ENCODE data around the gene RAB42.
A peak's percentile ranks its signal among the peaks of the same experiment; 100 is the strongest.
"Not testable (repeated sequence)": the region's sequence is repeated elsewhere in the genome, so short reads cannot be mapped to it uniquely, and the experiment has no call there.

The RAB42 gene

DNA sequence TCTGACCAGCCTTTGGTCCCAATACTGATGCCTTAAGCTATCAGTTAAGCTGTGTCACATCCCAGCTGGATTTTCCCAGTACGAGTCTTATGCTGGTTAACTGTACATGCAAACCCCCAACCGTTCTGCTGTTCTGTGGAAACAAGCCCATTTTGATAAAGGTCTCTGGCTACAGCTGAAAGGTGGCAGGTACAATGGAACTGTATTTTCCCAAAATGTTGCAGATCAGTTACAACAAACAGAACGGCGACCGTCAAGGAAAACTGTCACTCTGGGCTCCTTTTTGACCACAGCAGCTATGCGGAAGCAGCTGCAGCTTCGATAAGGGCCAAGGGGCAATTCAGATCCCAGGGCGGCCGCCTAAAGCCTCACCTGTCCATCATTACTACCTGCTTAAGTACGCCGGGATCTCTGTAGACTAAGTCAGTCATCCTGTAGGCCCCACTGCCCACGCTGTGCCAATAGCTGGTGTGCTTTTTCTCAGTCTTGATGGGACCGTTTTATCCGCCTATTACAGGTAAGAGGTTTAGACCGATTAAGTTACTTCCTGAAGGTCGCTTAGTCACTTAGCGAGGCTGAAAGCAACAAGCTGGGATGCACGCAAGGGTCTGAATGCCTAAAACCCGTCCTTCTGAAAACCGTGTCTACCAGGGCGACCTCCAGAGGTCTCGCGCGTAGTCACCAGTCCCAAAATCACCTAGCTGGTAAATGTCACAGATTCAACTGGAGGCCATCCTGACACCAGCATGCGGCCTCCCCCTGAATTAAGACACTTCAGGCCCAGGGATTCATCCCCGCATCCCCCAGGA is 11.1 kb upstream of the RAB42 start:
- Mint-ChIP-seq H3K36me3 (ENCODE audit: low read depth) (peaks cover 40% of the 10 kb centered on the region), H3K9me3 (no peaks in the 10 kb centered on the region), H3K27me3 (ENCODE audit: low read depth, poor library complexity) (peaks cover 16% of the 10 kb centered on the region), H3K4me3 (peak overlapping the region; percentile 94), H3K4me1 (peaks cover 25% of the 10 kb centered on the region), H3K27ac (peak overlapping the region; percentile 83)
- peak; percentile 19 for DNase-seq
- TF ChIP-seq, protein P1, sequence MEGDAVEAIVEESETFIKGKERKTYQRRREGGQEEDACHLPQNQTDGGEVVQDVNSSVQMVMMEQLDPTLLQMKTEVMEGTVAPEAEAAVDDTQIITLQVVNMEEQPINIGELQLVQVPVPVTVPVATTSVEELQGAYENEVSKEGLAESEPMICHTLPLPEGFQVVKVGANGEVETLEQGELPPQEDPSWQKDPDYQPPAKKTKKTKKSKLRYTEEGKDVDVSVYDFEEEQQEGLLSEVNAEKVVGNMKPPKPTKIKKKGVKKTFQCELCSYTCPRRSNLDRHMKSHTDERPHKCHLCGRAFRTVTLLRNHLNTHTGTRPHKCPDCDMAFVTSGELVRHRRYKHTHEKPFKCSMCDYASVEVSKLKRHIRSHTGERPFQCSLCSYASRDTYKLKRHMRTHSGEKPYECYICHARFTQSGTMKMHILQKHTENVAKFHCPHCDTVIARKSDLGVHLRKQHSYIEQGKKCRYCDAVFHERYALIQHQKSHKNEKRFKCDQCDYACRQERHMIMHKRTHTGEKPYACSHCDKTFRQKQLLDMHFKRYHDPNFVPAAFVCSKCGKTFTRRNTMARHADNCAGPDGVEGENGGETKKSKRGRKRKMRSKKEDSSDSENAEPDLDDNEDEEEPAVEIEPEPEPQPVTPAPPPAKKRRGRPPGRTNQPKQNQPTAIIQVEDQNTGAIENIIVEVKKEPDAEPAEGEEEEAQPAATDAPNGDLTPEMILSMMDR (IDR thresholded peaks at IDR 0.05) = no peak

DNA sequence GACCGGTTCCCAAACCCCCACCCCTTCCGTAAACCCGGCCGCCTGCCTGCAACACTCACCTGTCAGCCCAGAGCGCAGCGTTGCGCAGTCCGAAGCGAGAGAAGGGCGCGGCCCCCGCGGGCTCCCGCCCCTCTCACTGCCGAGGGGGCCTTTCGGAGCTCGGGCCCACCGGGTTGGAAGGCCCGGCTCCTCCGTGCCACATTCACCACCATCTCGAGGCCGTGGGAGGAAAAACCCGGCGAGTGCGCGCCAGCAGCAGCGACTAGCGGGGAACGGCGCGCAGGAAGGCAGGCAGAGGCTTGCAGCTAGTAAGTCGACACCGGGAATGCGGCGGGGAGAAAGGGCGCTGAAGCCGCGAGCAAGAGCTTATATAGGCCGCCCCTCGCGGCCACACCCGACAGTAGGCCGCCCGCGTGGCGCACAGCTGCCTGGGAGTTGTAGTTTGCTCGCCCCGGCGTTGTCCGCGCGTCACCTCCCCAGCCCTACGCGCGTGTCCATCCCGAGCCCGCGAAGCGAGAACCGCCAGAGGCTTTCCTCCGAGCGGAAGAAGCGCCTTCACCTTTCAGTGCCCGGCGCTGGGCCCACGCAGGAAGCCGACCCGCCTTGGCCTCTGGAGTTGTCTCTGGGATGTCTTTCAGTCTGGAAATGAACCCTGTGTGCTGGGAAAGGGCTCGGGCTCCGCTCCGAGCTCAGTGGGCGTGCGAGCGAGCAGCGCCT is 10.4 kb upstream of the RAB42 start:
- Mint-ChIP-seq H3K27ac (peak overlapping the region; percentile 83), H3K4me1 (peaks cover 25% of the 10 kb centered on the region), H3K27me3 (ENCODE audit: low read depth, poor library complexity) (peaks cover 20% of the 10 kb centered on the region), H3K4me3 (peak overlapping the region; percentile 94), H3K9me3 (no peaks in the 10 kb centered on the region), H3K36me3 (ENCODE audit: low read depth) (peaks cover 38% of the 10 kb centered on the region)
- TF ChIP-seq, protein P1 (IDR thresholded peaks at IDR 0.05) = no peak
- peak; percentile 95 for DNase-seq

DNA sequence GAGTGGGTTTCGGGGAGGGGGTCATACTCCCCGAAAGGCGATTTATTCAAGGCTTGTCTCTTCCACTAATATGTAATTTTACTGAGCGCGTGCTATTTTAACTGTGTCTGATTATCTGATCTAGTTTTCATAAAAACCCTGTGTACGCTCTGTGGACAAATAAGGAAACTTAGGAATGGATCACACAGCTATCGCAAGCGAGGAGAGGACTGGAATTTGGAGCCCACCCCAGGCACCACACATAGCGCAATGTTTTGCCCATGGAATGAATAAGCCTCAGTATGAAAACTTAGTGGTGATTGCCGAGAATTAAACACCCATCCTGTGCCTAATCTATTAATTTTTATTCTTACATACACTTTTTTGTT is 9.8 kb upstream of the RAB42 start:
- peaks cover 25% of the 10 kb centered on the region for H3K4me1 Mint-ChIP-seq
- peaks cover 20% of the 10 kb centered on the region for H3K27me3 Mint-ChIP-seq (ENCODE audit: low read depth, poor library complexity)

DNA sequence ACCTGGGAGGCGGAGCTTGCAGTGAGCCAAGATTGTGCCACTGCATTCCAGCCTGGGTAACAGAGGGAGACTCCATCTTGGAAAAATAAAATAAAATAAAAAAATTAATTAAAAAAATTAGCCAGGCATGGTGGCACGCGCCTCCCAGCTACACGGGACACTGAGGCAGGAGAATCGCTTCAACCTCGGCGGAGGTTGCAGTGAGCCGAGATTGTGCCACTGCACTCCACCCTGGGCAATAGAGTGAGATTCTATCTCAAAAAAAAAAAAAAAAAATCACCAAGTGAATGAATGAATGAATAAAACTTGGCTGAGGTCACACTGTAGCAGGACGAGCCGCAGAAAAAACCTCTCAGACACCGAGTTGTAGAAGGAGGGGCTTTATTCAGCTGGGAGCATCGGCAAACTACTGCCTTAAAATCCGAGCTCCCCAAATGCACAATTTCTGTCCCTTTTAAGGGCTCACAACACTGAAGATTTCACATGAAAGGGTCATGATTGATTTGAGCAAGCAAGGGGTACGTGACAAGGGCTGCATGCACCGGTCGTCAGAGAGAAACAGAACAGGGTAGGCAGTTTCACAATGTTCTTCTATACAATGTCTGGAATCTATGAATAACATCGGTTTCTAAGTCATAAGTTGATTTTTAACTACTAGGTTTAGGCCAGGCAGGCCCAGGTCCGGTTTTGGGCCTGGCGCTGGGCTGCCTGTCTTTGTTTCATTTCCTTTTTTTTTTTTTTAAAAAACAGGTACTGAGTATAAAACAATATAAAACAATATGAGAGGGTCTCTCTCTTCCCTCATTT is 5.3 kb upstream of the RAB42 start:
- Mint-ChIP-seq H3K27me3 (ENCODE audit: low read depth, poor library complexity) (peaks cover 20% of the 10 kb centered on the region), H3K4me1 (peaks cover 17% of the 10 kb centered on the region)
- not testable (repeated sequence) for H3K27ac Mint-ChIP-seq; H3K4me3 Mint-ChIP-seq; H3K9me3 Mint-ChIP-seq; DNase-seq; H3K36me3 Mint-ChIP-seq (ENCODE audit: low read depth)

More for the DNA sequence above, 9.8 kb upstream of the RAB42 start:
- no peak for DNase-seq
- Mint-ChIP-seq H3K4me3 (peak overlapping the region; percentile 94), H3K36me3 (ENCODE audit: low read depth) (peaks cover 33% of the 10 kb centered on the region), H3K9me3 (no peaks in the 10 kb centered on the region), H3K27ac (no peak overlapping the region)
- TF ChIP-seq, protein P1 (IDR thresholded peaks at IDR 0.05) = no peak

DNA sequence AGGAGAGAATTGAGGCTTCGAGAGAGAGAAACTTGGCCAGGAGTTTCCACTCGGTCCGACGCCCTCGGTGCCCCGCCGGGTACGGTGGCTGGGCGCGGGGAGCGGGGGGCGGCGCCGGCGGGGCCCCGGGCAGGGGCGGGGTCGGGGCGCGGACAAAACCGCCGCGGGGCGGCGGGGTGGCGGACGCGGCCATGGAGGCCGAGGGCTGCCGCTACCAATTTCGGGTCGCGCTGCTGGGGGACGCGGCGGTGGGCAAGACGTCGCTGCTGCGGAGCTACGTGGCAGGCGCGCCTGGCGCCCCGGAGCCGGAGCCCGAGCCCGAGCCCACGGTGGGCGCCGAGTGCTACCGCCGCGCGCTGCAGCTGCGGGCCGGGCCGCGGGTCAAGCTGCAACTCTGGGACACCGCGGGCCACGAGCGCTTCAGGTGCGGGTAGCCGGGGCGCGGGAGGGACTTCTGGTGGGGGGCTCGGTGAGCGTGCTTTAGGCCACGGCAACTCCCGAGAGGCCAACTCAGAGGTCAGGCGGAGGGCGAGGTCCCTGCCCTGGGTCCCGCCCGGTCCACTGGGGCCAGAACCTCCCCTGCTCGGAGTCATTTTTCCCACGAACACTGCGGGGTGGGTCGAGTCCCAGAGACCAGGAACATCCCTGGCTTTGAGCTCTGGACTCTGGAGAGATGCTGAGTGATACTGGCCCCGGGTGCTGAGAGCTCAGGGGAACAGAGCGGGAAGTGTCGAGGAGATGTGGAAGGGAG is 431 bp downstream of the RAB42 start:
- Mint-ChIP-seq H3K4me3 (peak overlapping the region; percentile 84), H3K27me3 (ENCODE audit: low read depth, poor library complexity) (peaks cover 30% of the 10 kb centered on the region), H3K27ac (no peak overlapping the region), H3K9me3 (no peaks in the 10 kb centered on the region), H3K36me3 (ENCODE audit: low read depth) (no peaks in the 10 kb centered on the region), H3K4me1 (peaks cover 27% of the 10 kb centered on the region)
- peak; percentile 64 for DNase-seq
- TF ChIP-seq, protein P1 (IDR thresholded peaks at IDR 0.05) = no peak

DNA sequence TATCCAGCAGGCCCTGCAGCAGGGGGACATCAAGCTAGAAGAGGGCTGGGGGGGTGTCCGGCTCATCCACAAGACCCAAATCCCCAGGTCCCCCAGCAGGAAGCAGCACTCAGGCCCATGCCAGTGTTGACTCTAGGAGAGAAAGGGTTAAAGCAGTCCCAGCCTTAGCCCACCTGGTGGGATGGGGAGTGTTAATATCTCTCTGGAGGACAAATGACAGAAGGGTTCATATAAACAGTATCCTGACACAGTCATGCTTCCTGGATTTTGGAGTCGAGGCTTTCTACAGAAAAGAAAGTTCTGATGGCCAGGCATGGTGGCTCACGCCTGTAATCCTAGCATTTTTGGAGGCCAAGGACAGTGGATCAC is 1.9 kb downstream of the RAB42 start:
- peaks cover 27% of the 10 kb centered on the region for H3K4me1 Mint-ChIP-seq
- not testable (repeated sequence) for DNase-seq; H3K36me3 Mint-ChIP-seq (ENCODE audit: low read depth); H3K4me3 Mint-ChIP-seq; H3K9me3 Mint-ChIP-seq; H3K27ac Mint-ChIP-seq
- peaks cover 30% of the 10 kb centered on the region for H3K27me3 Mint-ChIP-seq (ENCODE audit: low read depth, poor library complexity)

DNA sequence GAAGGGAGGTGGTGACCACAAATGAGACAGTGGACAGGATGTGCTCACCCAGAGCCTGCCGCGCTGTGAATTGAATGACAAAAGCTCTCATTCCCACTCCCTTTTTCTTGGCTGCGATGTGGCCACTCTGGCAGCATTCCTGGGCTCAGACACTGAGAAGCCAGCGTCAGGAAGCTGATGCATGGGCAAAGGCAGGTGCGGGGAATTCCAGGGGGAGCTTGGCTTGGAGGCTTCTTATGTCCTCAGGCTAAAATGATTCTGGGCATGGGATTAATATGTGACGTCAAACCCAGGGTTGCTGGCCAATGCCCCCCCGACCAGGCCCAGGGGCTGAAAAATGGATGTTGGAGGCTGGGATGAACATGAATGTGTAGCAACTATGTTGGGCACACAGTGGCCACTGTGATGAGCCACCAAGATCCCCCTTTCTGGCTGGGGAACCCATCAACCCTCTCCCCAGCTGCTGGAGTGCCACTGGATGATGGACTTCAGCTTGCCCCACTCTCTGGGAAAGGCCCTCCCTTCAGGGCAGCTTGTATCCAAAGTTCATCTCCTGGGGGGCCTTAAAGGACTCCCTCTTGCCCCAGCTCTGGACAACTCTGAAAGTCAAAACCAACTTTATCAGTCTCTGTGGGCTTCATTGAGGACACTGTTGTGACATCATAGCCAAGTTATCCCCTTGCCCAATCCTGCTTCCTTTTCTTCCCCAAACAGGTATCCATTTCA is 2.8 kb downstream of the RAB42 start:
- not testable (repeated sequence) for DNase-seq; H3K9me3 Mint-ChIP-seq; H3K36me3 Mint-ChIP-seq (ENCODE audit: low read depth); H3K27ac Mint-ChIP-seq
- Mint-ChIP-seq H3K4me3 (peak overlapping the region; percentile 3), H3K27me3 (ENCODE audit: low read depth, poor library complexity) (peaks cover 29% of the 10 kb centered on the region), H3K4me1 (peaks cover 24% of the 10 kb centered on the region)

All from nephron progenitor cell (in vitro differentiated cells).